Measurements from ENCODE around the gene SDR42E1.

SDR42E1 gene

GRCh38 chr16:81940781-81941560 lies 70.3 kb downstream of the SDR42E1 start:
- TF ChIP-seq, protein P1, sequence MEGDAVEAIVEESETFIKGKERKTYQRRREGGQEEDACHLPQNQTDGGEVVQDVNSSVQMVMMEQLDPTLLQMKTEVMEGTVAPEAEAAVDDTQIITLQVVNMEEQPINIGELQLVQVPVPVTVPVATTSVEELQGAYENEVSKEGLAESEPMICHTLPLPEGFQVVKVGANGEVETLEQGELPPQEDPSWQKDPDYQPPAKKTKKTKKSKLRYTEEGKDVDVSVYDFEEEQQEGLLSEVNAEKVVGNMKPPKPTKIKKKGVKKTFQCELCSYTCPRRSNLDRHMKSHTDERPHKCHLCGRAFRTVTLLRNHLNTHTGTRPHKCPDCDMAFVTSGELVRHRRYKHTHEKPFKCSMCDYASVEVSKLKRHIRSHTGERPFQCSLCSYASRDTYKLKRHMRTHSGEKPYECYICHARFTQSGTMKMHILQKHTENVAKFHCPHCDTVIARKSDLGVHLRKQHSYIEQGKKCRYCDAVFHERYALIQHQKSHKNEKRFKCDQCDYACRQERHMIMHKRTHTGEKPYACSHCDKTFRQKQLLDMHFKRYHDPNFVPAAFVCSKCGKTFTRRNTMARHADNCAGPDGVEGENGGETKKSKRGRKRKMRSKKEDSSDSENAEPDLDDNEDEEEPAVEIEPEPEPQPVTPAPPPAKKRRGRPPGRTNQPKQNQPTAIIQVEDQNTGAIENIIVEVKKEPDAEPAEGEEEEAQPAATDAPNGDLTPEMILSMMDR (IDR thresholded peaks at IDR 0.05; ENCODE audit: extremely low read depth, missing control alignments): no peak

DNA sequence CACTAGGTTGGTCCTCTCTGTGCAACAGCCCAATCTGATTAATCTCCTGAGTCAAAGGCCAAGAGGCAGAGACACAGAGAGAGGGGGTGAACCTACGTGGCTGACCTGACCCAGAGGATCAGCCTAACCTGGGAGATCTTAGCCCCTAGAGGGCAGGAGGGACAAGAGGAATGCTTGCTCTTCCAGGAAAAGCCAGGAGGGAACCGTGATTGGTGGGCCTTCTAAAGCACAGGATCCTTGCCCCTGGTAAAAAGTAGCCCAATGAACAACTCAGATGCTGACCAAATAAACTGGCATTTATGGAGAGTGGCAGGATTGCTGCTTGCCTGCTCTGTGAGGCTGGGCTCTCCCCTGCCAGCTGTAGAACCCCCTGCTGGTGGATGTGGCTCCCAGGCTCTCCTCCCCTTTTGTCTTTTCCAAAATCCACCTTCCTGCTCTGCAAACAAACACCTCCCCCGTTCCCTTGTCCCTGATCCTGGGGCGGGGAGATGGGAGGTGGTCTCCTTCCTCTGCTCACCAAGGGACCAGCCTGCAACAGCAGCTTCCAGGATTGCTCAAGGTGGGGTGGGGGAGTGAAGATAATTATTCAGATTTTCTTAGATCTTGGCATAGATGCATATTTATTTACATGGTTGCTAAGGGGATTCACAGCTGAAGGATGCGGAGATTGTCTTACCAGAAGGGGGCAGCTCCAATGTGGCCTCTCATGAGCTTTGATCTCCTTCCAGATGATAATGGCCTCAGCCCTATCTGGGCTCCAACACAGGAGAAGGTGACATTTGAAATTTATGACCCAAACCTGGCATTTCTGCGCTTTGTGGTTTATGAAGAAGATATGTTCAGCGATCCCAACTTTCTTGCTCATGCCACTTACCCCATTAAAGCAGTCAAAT lies 71.9 kb downstream of the SDR42E1 start:
- no peak for DNase-seq (ENCODE audit: low spot score)
- TF ChIP-seq, protein P1 (IDR thresholded peaks at IDR 0.05; ENCODE audit: extremely low read depth, missing control alignments): no peak

More at GRCh38 chr16:81940781-81941560, 70.3 kb downstream of the SDR42E1 start:
- DNase-seq (ENCODE audit: low spot score): no peak

Data from GM20000 (cell line).